ENCODE results near the gene CCDC134. TPM values are rescaled to one million over a fixed set of nuclear protein-coding genes. Genes with fewer than 3 reads are reported as not detected.
A peak's percentile ranks its signal among the peaks of the same experiment; 100 is the strongest.

Gene CCDC134
- 6.6 and 10.4 TPM in 2 replicates for total RNA-seq (2012; rRNA removed)

DNA sequence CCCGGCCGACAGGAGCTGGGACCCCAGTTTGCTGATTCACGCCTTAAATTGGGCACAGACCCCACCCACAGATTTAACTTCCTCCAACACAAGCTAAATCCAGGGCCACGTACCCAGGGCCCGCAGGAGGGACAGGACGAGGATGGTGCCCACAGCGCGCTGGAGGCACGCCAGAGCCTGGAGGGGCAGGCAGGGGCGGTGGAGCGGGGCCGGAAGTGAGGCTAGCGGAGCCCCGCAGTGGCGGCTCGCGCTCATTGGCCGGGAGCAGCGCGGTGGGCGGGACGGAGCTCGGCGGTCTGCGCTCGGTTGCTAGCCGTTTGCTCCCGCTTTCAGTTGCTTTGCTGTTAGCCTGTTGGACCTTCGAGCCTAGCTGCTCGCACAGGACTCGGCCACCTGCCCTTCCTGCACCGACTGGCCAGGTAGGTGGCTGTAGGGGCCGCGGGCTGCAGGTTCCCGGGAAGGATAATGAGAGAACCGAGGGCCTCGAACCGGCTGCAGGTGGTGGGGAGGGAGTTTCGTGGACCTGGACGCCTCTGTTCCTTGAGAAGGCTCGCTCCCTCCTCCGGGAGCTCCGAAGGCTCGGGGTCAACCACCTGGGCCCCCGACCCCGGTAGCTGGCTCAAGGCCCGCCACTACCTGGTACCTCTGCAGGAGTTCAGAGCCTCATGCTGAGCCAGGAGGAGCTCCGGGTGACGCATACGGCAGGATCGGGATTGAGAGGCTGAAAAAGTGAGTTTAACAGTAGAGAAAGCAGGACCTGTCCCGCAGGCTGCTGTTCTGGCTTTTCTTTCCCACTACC is at the start of gene CCDC134:
CCDC134 (plus strand) TSS at position 332 of the 799 bp plus-strand sequence. CDS start 8,212 bp downstream, outside the sequence.
- no peaks in the 10 kb centered on the region for H3K27me3 ChIP-seq (ENCODE audit: control insufficient read depth, insufficient read depth, low read length)
- peak within 1 kb of the TSS; percentile 99 for H3K4me2 ChIP-seq (ENCODE audit: low read length)
- H3K9me3 ChIP-seq (replicated peaks; ENCODE audit: low read length) = no peaks in the 10 kb centered on the region
- peaks cover 19% of the 10 kb centered on the region for H3K4me1 ChIP-seq (ENCODE audit: control insufficient read depth, insufficient read depth, low read length)
- no peaks in the 10 kb centered on the region for H3K36me3 ChIP-seq (ENCODE audit: insufficient read depth, low read length)
- H3K4me3 ChIP-seq (ENCODE audit: low read length) = peak within 1 kb of the TSS; percentile 94
- peak within 1 kb of the TSS; percentile 88 for H3K9ac ChIP-seq (ENCODE audit: low read depth, low read length)

DNA sequence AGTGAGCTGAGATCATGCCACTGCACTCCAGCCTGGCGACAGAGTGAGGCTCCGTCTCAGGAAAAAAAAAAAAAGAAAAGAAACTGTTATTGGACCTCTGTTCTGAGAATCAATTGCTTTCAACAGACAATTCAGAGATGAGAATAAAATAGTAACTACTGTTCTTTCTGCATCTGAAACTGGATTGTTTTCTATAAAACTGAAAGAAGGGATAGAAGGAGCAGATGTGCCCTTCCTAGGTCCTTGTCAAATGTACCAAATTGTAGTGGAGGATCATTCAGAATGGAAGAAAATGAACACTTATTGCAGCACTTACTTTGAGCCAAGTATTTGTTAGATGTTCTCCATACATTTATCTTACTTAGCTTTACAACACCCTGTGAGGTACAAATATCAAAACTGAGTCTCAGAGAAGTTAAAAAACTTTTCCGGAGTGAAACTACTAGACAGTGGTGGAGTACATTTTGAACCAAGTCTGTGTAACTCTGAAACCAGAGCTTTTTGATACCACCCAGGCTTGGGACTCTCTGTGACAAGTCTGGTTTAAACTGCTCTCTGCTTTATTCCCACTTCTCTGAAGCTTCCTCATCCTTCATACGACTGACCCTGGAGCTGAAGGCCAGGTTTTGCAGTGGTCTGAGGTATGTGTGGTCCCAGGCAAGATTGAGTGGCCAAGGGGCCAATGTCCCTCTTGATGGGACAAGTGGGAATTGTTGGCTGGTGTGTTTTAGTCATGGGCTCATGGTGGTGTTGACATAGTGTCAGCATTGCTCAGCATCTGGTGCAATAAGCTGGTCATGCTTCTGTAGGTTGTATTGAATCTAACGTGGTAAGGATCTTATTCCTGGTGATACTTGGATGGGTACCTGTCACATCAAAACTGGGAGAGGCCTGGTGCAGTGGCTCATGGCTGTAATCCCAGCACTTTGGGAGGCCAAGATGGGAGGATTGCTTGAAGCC is 48.2 kb upstream of the CCDC134 start:
- no peaks in the 10 kb centered on the region for H3K36me3 ChIP-seq (ENCODE audit: insufficient read depth, low read length)
- no peaks in the 10 kb centered on the region for H3K9me3 ChIP-seq (replicated peaks; ENCODE audit: low read length)
- H3K4me3 ChIP-seq (ENCODE audit: low read length) = no peak overlapping the region

DNA sequence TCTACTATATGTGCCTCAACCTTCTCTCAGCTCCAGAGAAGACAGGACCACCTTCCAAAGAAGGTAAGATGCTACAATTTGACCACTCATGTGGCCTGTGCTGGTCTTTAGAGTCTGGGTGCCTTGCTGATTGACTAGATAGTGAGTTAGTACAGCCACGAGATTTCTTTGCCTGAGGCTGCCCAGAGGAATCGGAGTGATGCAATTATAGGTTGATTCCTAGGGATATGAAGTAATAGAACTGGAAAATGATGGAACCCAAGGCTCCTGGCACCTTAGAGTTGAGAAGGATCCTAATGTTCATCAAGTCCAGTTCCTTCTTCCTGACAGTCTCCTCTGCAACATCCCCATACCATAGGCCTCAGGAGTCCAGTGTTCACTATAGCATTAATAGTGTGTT is 46.5 kb upstream of the CCDC134 start:
- H3K4me3 ChIP-seq (ENCODE audit: low read length) = no peak overlapping the region
- H3K4me1 ChIP-seq (ENCODE audit: control insufficient read depth, insufficient read depth, low read length) = no peaks in the 10 kb centered on the region
- no peak overlapping the region for H3K4me2 ChIP-seq (ENCODE audit: low read length)
- H3K9me3 ChIP-seq (replicated peaks; ENCODE audit: low read length) = no peaks in the 10 kb centered on the region
- H3K27me3 ChIP-seq (ENCODE audit: control insufficient read depth, insufficient read depth, low read length) = peaks cover 38% of the 10 kb centered on the region
- H3K36me3 ChIP-seq (ENCODE audit: insufficient read depth, low read length) = no peaks in the 10 kb centered on the region
- no peak overlapping the region for H3K9ac ChIP-seq (ENCODE audit: low read depth, low read length)

More for the DNA sequence above, 48.2 kb upstream of the CCDC134 start:
- Histone ChIP-seq H3K9ac (ENCODE audit: low read depth, low read length) (no peak overlapping the region), H3K4me2 (ENCODE audit: low read length) (no peak overlapping the region), H3K4me1 (ENCODE audit: control insufficient read depth, insufficient read depth, low read length) (no peaks in the 10 kb centered on the region), H3K27me3 (ENCODE audit: control insufficient read depth, insufficient read depth, low read length) (peaks cover 38% of the 10 kb centered on the region)

DNA sequence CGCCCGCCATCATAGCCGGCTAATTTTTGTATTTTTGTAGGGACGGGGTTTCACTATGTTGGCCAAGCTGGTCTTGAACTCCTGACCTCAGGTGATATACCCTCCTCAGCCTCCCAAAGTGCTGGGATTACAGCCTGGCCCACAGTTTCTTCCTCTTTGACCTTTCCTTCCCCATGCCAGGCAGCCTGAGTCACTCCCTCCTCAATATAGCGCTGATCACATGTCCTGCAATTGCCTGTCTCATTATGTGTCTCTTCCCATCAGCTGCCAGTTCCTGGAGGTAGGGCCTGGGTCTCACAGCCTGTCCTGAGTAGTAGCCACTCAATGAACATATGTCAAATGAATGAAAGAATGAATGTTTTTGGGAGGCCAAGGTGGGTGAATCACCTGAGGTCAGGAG is 43.0 kb upstream of the CCDC134 start:
- H3K4me3 ChIP-seq (ENCODE audit: low read length) = no peak overlapping the region
- H3K27me3 ChIP-seq (ENCODE audit: control insufficient read depth, insufficient read depth, low read length) = peaks cover 13% of the 10 kb centered on the region
- no peaks in the 10 kb centered on the region for H3K9me3 ChIP-seq (replicated peaks; ENCODE audit: low read length)
- no peaks in the 10 kb centered on the region for H3K36me3 ChIP-seq (ENCODE audit: insufficient read depth, low read length)
- H3K9ac ChIP-seq (ENCODE audit: low read depth, low read length) = no peak overlapping the region
- no peaks in the 10 kb centered on the region for H3K4me1 ChIP-seq (ENCODE audit: control insufficient read depth, insufficient read depth, low read length)
- no peak overlapping the region for H3K4me2 ChIP-seq (ENCODE audit: low read length)

DNA sequence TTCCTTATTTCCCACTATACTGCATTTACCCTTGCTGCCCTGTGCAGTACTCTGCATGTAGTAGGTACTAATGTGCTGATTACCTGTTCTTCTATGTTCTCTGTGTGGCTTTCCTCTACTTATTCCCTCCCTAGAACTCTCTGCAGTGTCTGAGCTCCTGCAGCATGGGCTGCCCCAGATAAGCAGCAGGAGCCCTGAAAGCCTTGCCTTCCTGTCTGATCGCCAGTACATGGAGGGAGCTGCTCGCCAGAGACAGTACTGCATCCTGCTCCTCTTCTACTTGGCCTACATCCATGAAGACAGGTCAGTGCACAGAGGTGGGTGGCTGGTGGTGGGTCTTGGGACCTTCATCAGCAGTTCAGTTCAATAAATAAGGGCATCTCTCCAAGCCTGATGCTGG is 42.2 kb upstream of the CCDC134 start:
- H3K9me3 ChIP-seq (replicated peaks; ENCODE audit: low read length) = no peaks in the 10 kb centered on the region
- no peak overlapping the region for H3K4me2 ChIP-seq (ENCODE audit: low read length)
- no peak overlapping the region for H3K4me3 ChIP-seq (ENCODE audit: low read length)
- no peaks in the 10 kb centered on the region for H3K36me3 ChIP-seq (ENCODE audit: insufficient read depth, low read length)
- H3K9ac ChIP-seq (ENCODE audit: low read depth, low read length) = no peak overlapping the region
- H3K4me1 ChIP-seq (ENCODE audit: control insufficient read depth, insufficient read depth, low read length) = no peaks in the 10 kb centered on the region
- H3K27me3 ChIP-seq (ENCODE audit: control insufficient read depth, insufficient read depth, low read length) = peaks cover 12% of the 10 kb centered on the region

DNA sequence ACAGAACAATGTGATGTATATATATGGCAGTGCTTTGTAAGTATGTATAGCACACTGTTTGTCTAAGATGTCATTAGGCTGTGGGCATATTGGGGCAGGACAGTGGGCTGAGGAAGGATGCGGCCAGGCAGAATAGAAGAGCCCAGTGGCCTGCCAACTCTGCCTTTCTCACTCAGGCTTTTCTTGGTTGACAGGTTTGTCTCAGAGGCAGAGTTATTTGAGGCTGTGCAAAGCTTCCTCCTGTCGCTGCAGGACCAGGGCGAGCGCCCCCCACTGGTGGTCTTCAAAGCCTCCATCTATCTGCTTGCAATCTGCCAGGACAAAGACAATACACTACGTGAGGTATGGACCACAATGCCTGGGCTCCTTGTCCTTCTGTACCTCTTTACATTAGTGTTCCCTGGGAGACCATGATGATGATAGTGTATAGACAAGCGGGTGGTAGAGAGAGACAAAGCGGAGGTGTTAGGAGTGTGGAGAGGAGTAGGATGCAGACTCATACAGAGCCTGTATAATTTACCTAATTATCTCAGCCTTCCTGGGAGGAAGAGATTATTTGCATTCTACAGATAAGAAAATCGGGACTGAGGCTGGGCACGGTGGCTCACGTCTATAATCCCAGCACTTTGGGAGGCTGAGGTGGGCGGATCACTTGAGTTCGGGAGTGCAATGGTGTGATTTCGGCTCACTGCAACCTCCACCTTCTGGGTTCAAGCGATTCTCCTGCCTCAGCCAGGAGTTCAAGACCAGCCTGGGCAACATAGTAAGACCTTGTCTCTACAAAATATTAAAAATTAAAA is 37.3 kb upstream of the CCDC134 start:
- H3K27me3 ChIP-seq (ENCODE audit: control insufficient read depth, insufficient read depth, low read length) = peaks cover 9% of the 10 kb centered on the region
- H3K4me2 ChIP-seq (ENCODE audit: low read length) = no peak overlapping the region
- H3K9ac ChIP-seq (ENCODE audit: low read depth, low read length) = no peak overlapping the region
- H3K36me3 ChIP-seq (ENCODE audit: insufficient read depth, low read length) = no peaks in the 10 kb centered on the region
- H3K4me1 ChIP-seq (ENCODE audit: control insufficient read depth, insufficient read depth, low read length) = no peaks in the 10 kb centered on the region
- no peak overlapping the region for H3K4me3 ChIP-seq (ENCODE audit: low read length)
- H3K9me3 ChIP-seq (replicated peaks; ENCODE audit: low read length) = no peaks in the 10 kb centered on the region

DNA sequence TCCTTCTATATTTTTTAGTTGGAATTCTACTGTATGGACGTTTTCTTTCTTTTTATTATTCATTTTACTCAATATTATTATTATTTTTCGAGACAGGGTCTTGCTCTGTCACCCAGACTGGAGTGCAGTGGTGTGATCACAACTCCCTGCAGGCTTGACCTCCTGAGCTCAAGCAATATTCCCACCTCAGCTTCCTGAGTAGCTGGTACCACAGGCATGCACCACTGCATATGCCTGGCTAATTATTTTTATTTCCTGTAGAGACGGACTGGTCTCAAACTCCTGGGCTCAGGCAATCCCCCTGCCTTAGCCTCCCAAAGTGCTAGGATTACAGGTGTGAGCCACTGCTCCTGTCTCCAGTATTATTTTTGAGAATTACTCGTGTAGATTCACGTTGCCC is 34.0 kb upstream of the CCDC134 start:
- Histone ChIP-seq H3K4me2 (ENCODE audit: low read length) (no peak overlapping the region), H3K4me1 (ENCODE audit: control insufficient read depth, insufficient read depth, low read length) (no peaks in the 10 kb centered on the region), H3K36me3 (ENCODE audit: insufficient read depth, low read length) (no peaks in the 10 kb centered on the region), H3K9ac (ENCODE audit: low read depth, low read length) (no peak overlapping the region), H3K27me3 (ENCODE audit: control insufficient read depth, insufficient read depth, low read length) (peaks cover 9% of the 10 kb centered on the region), H3K9me3 (replicated peaks; ENCODE audit: low read length) (no peaks in the 10 kb centered on the region), H3K4me3 (ENCODE audit: low read length) (no peak overlapping the region)

DNA sequence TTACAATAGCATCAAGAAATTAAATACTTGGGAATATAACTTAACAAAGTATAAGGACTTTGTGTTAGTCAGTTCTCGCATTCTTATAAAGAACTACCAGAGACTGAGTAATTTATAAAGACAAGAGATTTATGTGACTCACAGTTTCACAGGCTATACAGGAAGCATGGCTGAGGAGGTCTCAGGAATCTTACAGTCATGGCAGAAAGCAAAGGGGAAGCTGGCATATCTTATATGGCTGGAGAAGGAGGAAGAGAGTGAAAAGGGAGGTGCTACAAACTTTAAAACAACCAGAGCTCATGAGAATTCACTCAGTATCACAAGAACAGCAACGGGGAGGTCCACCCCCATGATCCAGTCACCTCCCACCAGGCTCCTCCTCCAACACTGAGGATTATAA is 32.0 kb upstream of the CCDC134 start:
- Histone ChIP-seq H3K4me2 (ENCODE audit: low read length) (no peak overlapping the region), H3K36me3 (ENCODE audit: insufficient read depth, low read length) (no peaks in the 10 kb centered on the region), H3K9me3 (replicated peaks; ENCODE audit: low read length) (no peaks in the 10 kb centered on the region), H3K9ac (ENCODE audit: low read depth, low read length) (no peak overlapping the region), H3K27me3 (ENCODE audit: control insufficient read depth, insufficient read depth, low read length) (peaks cover 12% of the 10 kb centered on the region), H3K4me1 (ENCODE audit: control insufficient read depth, insufficient read depth, low read length) (no peaks in the 10 kb centered on the region), H3K4me3 (ENCODE audit: low read length) (no peak overlapping the region)

DNA sequence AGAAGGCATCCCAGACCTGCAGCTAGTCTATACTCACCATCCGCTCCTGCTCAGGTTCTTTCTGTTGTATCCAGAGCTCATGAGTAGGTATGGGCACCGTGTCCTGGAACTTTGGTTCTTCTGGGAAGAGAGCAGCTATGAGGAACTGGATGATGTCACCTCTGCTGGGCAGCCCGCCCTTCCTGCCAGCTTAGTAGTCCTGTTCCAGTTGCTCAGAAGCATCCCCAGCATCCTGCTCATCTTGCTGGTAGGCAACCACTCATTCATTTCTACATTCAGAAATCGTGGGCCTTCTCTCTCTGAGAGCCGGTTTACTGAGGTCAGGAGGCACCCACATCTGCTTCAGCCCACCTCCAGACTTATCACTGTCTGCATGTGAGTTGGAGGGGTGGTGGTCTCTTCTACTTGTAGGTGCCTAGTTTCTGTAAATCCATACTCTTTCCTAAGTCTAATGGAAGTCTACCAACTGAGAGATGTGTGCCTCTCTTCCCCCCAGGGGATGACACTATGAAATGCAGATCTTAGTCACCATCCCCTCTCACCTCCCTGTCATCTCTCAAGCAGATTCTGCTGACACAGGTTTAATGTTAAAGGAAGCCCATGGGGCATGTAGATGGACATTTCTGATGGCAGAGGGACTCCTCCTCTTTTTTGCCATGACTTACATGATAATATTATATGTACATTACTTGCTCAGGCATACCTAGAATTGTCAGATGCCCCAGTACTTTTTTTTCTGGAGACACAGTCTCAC is 29.6 kb upstream of the CCDC134 start:
- Histone ChIP-seq H3K4me3 (ENCODE audit: low read length) (no peak overlapping the region), H3K36me3 (ENCODE audit: insufficient read depth, low read length) (no peaks in the 10 kb centered on the region), H3K4me2 (ENCODE audit: low read length) (no peak overlapping the region), H3K9ac (ENCODE audit: low read depth, low read length) (no peak overlapping the region), H3K9me3 (replicated peaks; ENCODE audit: low read length) (no peaks in the 10 kb centered on the region), H3K4me1 (ENCODE audit: control insufficient read depth, insufficient read depth, low read length) (no peaks in the 10 kb centered on the region), H3K27me3 (ENCODE audit: control insufficient read depth, insufficient read depth, low read length) (peaks cover 13% of the 10 kb centered on the region)

DNA sequence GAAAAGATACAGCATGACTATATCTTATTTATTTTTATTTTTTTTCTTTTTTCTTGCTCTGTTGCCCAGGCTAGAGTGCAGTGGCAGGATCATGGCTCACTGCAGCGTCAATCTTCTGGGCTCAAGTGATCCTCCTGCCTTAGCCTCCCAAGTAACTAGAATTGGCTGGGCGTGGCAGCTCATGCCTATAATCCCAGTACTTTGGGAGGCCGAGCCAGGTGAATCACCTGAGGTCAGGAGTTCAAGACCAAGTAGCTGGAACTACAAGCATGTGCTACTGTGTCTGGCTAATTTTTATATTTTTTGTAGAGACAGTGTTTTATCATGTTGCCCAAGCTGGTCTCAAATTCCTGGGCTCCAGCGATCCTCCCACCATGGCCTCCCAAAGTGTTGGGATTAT is 28.3 kb upstream of the CCDC134 start:
- Histone ChIP-seq H3K4me2 (ENCODE audit: low read length) (no peak overlapping the region), H3K36me3 (ENCODE audit: insufficient read depth, low read length) (no peaks in the 10 kb centered on the region), H3K4me3 (ENCODE audit: low read length) (no peak overlapping the region), H3K9me3 (replicated peaks; ENCODE audit: low read length) (no peaks in the 10 kb centered on the region), H3K4me1 (ENCODE audit: control insufficient read depth, insufficient read depth, low read length) (no peaks in the 10 kb centered on the region), H3K27me3 (ENCODE audit: control insufficient read depth, insufficient read depth, low read length) (peaks cover 12% of the 10 kb centered on the region), H3K9ac (ENCODE audit: low read depth, low read length) (no peak overlapping the region)
